Astrocyte (in vitro differentiated cells and primary cell): ENCODE data around the gene KIF11.

ENCODE experiments used
- CTCF ChIP-seq: IDR thresholded peaks from 2 replicates; pipeline ENCODE4 v1.5.1; 2011; ENCODE audit warnings: low read depth, mild to moderate bottlenecking, inconsistent platforms, low read length, moderate library complexity; ENCODE audit not compliant: insufficient read depth
- EZH2 ChIP-seq: IDR thresholded peaks from 2 replicates; pipeline ENCODE4 v1.6.1; 2012; ENCODE audit warnings: mild to moderate bottlenecking, low read length, inconsistent platforms; ENCODE audit not compliant: insufficient read depth

GRCh38 chr10:92695679-92696605 is 103.0 kb downstream of the KIF11 start:
- TF ChIP-seq CTCF (no peak), EZH2 (no peak)
